OCI-LY3 (cell line): ENCODE measurements around the gene COMMD4.

Experiments
- CTCF ChIP-seq: fragments of 200-600, 300-600 bp; sonication (generic); IDR thresholded peaks from 2 replicates; pipeline ENCODE4 v1.5.1; 2014; ENCODE audit warnings: antibody characterized with exemption, low read length, low read depth
- EZH2phosphoT487 ChIP-seq: fragments of 200-600 bp; shearing (Covaris generic); IDR thresholded peaks from 2 replicates; pipeline ENCODE4 v1.6.1; 2018; ENCODE audit warnings: antibody characterized with exemption, mixed run types, low read depth

DNA sequence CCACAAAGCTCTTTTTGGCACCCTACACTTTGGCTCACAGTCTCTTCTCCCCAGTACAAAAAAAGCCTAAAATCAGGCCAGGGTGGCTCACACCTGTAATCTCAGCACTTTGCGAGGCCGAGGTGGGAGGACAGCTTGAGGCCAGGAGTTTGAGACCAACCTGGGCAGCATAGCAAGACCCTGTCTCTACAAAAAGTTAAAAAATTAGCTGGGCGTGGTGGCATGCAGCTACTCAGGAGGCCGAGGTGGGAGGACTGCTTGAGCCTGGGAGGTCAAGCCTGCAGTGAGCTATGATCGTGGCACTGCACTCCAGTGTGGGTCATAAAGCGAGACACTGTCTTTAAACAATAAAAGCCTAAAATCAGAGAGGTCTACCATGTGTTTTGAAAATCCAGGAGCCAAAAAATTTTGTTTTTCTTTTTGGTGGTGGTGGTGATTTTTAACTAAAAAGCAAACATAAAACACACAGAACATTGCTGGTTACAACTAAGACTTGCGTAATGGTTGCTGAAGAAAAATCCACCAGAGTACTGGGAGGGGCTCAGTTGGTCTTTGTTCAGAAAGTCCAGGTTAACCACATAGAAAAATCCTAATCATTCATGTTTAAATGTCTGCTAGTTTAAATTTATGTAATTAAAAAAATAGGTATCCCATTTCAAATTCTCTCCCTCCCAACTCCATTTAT is 34.2 kb downstream of the COMMD4 start:
- TF ChIP-seq CTCF: no peak
- TF ChIP-seq EZH2phosphoT487: no peak
